COLO829 (cell line): ENCODE measurements around the gene PHLDA1.

ENCODE experiments used
- DNase-seq: peaks from one replicate; pipeline ENCODE4 v3.0.0; 2012; ENCODE audit warnings: low spot score

Gene PHLDA1

DNA sequence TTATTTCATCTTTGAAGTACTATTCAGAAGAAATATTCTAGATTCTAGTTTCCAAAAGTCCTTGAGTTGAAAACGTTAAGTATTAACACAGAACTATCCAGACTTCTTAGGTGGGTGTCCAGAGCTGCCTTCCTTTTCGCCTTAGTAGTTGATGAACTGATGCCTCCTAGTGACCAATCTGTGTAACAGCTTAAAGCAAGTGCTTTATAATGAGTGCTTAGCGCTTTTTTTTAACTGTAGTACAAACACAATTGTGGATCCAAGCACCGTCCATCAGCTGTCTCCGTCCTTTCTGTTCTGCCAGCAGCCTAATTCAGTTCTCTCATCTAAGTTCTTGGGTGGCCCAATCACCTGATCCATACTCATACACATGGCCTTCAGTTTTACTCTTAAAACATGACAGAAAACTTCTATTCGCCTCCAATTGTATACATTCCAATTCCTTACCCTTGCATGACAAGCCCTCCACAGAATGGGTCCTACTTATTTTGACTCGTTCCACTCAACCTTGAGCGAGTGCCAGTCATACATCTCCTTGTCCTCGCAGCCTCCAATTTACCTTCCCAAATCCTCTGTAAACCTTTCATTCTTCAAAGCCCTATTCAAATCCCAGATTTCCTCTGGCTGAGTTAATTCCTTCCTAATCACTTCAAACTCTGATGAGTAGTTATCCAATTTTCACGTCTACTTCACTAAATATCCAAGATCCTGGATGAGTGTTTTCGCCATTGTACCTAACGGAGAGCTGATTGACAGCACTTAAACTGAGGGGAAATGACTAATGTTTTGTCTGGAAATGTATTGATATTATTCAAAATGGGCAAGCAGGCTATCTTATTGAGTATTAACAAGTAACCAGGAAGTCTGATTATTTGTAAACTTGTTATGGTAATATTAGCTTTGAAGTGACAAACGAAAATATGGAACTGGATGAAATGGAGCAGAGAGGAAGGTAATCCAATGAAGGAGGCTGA, 5.8 kb upstream of the PHLDA1 start:
- no peak for DNase-seq

DNA sequence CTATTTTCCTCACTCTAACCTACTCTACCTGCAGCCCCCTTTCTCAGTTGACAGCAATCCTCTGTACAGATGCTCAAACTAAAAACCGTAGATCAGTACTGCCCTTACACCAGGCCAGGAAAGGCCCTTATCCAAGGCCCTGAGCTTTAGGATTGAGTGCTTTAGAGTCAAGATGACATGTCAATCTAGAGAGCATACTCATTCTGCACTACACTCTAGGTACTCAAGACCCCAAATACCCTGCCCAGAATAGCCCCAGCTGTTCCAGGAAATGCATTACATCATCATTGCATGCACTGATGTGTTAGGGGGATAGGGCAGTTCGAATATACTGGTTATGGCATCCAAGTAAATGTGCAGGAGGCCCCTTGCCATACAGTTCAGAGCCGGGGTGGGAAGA, 3.5 kb upstream of the PHLDA1 start:
- no peak for DNase-seq

DNA sequence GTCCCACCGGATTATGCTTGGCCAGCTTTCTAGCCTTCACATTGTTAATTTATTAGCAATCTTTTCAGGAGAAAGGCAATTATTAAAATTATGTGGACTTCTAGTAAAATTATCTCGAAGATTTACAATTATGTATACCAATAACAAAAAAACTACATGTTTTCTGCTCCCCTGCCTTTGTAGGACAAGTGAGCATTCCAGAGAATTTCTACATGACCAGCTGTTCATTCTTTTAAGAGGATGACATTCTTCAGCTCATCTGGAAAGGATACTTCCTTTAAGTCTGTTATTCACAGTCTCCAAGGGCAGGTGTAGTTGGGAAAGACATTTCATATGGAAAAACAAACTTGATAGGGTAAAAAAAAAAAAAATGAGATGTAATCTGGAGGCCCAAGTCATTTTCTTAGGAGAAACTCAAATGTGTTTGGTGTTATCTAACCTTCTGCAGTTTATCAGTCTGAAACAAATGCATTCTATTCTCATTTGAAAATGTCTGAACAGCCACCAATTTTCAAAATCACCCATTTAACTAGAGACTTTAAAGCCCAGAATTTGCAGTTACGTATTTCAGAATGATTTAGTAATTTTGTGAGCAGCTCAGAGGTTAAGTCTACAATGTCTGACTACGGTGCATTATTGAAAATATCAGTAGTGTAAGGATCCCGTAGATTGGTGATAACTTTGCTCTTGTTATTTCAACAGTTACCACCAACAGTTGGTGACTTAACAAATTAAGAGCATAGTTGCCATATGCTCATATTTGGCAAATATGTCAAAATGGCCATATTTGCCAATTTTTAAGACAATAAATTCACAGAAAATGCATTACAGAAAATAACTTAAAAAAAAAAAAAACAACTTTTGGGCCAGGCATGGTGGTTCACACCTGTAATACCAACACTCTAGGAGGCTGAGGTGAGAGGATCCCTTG, 1.8 kb upstream of the PHLDA1 start:
- DNase-seq, result no peak

DNA sequence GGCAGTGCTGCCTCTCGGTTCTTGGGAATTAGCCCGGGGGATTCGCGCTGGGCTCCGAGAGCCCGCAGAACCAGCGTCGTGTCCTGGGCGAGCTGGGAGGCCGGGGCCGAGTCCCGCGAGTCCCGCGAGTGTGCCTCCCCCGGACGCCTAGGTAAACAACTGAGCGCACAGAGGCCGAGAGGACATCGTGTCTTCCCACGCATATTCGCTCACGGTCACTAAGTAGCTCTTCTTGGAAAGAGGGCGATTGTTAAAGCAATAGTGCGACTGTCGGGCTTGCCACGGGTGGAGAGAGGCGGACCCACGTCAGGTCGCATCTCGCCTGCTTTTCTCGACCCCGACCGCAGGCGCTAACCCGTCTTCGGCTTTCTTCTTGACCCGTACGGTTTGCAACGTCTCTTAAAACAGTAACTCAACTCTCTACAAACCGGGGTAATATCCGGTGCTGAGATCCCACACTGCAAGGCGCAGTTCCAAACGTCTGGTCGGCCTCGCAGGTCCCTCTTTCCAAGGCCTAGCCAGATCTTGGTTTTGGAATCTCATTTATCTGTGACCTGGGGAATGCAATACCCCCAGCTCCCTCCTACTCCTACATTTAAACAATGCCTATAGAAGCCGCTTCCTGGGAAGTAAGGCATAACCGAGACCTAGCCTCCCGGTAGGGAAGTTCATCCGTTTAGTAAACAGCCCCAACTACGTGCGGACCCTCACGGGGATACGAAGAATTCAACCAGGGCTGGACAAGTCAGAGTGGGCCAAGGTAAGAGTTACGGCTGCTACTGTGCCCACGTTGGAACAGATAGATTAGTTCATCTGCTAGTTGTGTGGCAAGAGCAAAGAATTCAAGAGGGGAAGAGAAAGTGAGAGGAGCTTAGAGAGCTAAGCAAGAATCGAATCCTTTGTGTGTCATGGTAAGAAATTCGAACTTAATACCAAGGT, 736 bp upstream of the PHLDA1 start:
- DNase-seq, result no peak

DNA sequence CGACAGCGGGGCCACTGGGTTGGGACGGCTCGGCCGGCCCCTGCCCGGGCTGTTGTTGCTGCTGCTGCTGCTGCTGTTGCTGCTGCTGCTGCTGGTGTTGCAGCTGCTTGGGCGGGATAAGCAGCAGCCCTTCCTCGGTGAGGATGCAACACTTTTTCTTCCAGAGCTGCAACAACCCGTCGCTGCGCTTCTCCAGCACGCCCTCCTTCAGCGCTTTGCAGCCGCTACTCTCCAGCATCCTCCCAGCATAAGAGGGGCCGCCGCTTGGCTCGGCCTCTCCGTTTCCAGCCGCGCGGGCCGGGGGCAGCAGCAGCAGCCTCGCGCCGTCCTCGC, 529 bp downstream of the PHLDA1 start:
- DNase-seq, result no peak

DNA sequence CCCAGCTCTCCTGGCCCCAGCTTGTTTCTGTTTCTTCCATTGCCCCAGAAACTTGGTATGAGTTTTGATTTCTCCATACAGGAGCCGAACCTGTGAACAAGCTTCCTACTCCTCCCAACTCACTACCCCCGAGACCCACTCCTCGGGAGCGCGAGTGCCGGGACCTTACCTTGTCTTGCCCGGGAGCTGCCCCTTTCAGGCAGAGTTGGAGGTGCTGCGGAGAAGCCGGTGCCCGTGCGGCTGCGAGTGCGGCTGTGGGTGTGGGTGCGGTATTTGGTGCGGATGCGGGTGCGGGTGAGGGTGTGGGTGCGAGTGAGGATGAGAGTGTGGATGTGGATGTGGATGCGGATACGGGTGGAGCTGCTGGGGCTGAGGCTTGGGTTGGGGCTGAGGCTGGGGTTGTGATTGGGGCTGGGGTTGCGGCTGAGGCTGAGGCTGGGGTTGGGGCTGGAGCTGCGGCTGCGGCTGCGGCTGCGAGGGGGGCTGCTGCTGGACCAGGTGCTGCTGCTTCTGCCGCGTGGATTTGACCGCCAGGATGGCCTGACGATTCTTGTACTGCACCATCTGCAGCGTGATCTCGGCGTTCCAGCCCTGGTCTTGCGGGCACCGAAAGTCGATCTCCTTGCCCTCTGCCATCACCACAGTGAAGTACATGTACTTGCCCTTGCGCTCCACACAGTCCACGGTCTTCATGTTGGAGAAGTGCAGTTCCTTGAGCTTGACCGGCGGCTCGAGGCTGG, 1.1 kb downstream of the PHLDA1 start:
- DNase-seq, result no peak

DNA sequence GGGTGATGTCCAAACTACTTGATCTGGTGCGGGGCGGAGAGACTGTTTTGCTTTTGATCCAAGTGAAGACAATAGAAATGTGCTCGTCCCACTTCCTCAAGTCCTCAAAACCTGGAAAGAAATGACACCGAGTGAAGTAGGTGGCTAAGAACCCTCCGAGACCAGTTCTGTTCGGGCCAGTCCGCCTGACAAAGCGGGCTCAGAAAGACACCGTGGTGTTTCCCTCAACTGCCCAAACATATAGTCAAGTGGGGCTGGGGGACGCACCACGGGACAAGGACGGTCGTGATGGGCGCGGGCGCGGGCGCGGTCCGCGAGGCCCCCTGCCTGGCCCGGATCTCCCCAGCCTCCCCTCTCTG, 1.6 kb downstream of the PHLDA1 start:
- DNase-seq, result no peak

DNA sequence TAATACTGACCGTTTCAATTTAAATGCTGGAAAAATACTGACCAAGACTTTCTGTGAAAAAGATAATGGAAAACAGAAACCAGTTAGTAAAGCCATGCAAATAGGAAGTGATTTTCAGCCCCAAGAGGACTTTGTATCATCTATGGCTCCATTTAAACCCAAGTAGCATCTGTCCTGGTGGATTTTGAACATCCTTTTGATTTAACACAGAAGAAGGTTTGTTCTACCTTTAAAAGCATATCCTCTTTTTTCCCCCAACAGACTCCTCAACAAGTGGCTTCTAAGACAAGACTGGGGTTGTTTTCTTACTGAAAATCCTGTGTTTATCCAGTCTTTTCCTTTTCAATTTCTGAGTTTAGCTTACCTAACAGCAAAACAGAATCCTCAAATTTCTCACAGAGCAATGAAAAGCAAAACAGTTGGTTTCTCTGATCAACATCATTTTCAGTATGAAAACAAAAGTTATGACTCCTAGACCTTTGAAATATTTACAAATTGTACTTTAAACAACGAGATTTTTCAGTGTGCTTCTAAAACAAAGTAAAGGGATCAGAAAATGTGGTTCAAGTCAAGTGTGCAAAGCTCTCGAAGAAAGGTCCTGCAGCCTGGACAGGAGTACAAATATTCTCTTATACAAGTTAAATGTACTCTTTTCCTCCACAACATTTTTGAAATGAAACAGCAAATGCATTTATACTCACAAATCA, 2.9 kb downstream of the PHLDA1 start:
- no peak for DNase-seq

DNA sequence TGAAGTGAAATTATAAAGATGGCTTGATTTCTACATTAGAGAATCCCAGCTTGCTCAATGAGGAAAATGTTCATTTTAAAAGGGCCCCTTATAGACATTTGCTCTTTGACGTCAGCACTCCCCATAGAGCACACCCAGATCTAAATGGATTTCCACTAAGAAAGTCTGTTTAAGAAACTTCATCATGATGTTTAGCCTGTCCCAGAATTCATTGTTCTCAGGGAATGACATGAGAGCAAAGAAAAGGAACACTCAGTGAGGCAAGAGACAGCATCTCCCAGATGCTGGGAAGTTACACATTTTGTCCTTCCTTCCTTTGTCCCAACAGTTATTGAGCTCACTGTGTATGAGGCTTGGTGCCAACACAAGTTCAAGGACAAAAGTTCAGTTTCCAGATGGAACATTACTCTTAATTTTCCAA, 4.9 kb downstream of the PHLDA1 start:
- DNase-seq, result no peak

DNA sequence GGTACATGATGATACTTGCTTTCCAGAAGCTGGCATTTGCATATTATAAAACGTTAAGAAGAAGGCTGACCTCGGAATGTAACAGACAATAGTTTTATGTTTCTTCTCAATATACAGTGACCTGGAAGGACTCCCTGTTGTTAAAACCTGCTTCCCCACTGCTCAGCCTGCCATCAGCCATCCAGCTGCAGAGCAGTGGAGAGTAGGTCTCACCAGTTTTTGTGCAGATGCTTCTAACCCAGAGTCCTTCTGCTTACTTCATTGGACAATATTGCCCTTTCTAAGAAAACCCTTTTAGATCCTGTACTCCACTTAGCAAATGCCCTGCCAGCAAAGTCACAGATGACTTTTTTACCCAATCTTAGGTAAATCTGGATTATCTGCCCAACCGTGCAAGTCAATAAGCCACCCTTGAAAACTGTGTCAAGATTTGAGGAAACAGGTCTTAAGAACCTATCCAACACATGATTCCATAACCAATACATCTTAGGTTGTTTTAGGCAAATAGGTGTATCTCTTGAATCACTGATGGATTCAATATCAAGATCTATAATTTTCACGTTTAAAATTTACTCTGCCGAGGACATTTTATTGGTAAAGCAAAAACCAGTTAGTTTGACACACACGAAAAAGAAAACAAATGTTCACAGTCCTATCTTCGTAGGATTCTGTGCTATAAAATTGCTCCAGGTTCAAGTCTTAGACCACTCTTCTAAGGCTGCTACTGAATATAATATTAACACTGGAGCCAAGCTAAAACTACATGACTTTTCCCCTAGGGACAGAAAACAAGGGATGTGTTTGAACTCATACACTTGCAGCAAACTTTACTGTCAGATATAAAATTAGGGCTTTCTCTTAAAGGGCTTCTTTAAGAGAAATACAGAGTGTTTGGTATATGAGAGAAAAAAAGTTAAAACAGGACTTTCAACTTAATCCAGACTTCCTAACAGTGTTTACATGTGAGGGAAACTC, 5.7 kb downstream of the PHLDA1 start:
- DNase-seq, result no peak

DNA sequence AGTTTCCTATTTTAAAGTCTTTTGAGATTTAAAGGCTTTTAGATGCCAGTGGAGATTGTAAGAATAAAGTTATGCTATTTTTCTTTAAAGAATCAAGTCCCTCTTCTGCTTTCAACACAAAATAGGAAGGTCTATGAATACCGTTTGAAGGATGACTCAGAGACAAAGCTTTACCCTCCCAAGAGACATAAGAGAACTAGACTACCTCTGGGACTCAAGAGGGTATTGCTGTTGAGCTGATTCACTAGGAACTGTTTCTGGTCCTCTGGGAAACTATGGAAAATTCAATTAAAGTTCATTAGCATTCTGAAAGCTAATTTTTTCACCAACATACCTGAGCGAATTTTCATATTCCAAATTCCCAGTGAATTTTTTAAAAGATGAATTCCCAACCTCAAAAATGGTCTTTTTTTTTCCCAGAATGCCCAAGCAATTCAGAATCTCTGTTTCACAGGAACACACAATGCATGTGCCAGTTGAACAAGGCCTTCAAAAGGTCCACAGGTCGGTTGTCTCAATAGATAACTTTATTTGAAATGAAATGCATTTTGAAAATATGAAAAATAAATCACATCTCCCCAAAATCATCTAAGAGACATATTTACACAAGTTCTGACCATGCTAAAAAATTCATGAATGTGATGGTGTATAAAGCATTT, 6.5 kb downstream of the PHLDA1 start:
- DNase-seq, result peak; percentile 79

DNA sequence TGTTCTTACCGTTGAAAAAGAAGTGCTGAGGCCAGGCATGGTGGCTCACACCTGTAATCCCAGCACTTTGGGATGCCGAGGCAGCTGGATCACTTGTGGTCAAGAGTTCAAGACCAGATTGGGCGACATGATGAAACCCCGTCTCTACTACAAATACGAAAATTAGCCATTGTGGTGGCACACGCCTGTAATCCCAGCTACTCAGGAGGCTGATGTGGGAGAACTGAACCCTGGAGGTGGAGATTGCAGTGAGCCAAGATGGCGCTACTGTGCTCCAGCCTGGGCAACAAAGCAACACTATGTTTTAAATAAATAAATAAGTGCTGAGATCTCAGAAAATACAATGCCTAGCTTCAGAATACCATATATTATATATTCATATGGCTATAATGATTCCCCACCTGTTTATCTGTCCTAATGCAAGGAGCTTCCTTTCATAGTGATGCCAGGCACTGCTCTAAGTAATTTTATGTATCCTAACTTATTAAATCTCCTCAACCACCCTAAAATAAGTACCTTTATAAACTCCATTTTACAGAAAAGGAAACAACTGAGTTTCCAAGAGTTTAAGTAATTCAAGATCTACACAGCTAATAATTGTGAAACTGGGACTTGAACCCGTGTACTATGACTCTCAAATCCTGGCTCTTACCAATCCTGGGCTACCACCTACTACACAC, 7.3 kb downstream of the PHLDA1 start:
- DNase-seq, result no peak

DNA sequence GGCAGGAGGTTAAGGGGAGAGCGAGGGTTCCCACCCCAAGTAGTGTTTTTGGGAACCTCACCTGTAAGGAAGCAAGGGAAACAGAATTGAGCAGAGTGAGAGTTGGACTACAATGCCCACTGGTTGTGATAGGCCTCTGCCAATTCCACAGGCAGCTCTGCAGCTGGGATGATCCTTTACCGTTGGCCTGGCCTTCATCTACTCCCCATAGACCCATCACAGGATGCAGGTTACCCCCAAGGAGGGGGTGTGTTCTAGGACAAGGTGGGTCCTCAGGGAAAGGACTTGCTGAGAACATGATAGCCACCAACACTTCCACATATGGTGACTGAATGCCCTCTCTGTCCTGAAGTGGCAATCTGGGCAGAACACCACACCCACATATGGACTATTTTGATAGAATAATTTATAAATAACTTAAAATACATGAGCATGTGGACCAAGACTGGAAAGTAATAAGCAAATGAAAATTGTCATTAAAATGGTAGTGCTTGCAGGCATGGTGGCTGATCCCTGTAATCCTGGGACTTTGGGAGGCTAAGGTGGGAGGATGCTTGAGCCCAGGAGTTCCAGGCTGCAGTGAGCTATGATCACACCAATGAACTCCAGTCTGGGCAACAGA, 8.4 kb downstream of the PHLDA1 start:
- no peak for DNase-seq

DNA sequence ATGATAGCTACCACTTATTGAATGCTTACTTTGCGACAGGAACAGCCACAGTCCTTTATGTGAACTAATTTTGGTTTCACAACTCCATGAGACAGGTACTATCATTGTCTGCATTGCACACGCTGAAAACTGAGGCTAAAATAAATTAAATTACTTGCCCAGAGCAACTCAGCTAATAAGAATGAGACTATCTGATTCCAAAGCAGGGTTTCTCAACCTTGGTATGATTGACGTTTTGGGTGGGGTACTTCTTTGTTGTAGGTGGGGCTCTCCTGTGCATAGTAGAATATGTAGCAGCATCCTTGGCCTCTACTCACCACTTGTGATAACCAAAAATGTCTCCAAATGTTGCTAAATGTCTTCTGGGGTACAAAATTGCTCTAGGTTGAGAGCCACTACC, 9.1 kb downstream of the PHLDA1 start:
- DNase-seq, result no peak

DNA sequence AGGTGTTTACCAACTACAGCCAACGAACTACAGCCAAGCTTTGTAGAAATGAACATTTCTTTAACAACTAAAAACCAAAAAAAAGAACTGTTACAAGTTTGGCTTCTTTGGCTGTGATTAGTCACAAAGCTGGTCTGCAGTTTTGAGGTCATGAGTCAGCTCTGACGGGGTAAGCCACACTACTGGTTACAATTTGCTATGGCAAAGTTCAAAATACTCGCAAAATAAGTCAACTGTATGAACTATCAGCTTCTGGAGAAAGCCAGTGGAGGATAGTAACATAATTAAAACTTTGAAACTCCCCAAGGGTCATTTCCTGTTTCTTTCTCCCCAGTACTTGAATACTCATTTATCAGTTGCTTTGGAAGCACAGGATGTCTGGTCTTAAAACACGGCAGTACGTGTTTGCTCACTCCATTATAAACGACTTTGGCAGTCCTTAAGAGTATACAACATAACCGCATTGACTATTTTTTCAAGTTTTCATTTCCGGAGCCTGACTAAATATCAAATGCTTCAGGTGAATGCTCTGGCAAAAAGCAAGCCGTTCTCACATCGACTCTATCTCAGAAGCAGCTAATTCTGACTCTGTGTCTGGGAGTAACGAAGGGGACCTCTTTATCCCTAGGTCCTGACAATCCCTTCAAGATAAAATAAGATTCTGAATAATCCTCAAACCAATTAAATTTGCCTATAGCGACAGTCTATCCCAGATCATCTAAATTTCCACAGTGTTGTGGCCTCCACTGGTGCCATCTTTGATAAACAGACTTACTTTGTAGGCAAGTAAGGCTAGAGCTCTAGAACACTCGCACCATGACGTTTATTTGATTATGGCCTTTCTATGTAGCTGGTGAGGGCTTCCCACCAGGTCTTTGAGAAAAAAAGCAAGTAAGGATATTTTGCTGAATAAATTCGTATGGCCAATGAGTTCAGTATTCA, 10.6 kb downstream of the PHLDA1 start:
- DNase-seq, result peak; percentile 76

DNA sequence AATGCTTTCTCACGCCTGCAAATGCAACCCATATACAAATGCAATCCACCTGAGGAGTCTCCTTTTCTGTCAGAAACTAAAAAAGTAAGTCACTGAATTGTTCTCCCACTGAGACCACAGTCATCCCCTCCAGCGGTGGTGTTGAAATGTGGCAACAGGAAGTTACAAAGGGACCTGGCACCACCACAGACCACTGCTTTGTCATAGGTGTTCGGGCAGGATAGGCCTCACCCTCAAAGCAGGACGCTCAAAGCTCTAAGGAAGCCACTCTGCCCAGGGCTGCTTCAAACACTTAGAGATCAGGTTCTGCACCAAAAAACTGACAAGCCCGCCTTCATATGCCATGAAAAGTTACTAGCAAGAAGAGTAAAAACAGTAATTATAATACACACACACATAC, 11.3 kb downstream of the PHLDA1 start:
- DNase-seq, result no peak

DNA sequence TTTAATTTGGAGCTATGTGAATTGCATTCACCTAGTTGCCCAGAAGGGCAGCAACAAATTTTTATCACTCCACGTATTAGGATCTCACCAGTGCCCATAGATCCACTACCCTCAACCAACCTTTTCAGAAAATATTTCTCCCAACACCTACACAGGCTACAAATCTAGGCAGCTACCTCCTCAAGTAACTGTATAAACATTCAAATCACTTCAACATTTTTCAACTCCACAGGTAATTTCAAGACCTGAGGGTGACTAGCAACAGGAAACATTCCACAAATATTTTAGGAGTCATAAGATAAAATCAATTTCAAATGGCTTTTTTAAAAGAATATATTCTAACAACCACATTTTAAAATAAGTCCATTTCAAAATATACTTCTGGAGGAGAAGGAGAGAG, 12.9 kb downstream of the PHLDA1 start:
- no peak for DNase-seq
